Mucosa of descending colon (tissue), 3 donors: ENCODE measurements around the gene COPG2. TPM values are rescaled to one million over a fixed set of nuclear protein-coding genes. Genes with fewer than 3 reads are reported as not detected.

Experiments
- ATAC-seq: fragments of 200-7000 bp; cut with Tn5 transposase; one replicate; pipeline ENCODE4 v1.9.1; 2020; ENCODE audit warnings: mild to moderate bottlenecking, moderate library complexity
- DNase-seq, 3 donors: peaks; one replicate each; pipeline ENCODE4 v3.0.0-alpha.2; 2020
- H3K36me3 ChIP-seq: fragments of 200-600 bp; one replicate; pipeline ENCODE4 v1.8.0; 2021; ENCODE audit warnings: low read depth, mild to moderate bottlenecking
- H3K4me1 ChIP-seq: fragments of 200-600 bp; one replicate; pipeline ENCODE4 v1.8.0; 2021; ENCODE audit warnings: low read depth, mild to moderate bottlenecking
- H3K4me3 ChIP-seq: fragments of 200-600 bp; one replicate; pipeline ENCODE4 v1.8.0; 2021; ENCODE audit warnings: mild to moderate bottlenecking
- H3K9me3 ChIP-seq: fragments of 200-600 bp; one replicate; pipeline ENCODE4 v1.8.0; 2021; ENCODE audit warnings: mild to moderate bottlenecking
- CTCF ChIP-seq: fragments of 200-600 bp; IDR thresholded peaks from one replicate; pipeline ENCODE4 v1.8.0; 2022; ENCODE audit warnings: antibody characterized with exemption, mild to moderate bottlenecking
- intact Hi-C, 2 donors: fragments of 100-400 bp; cut with DNase I in 1 of 2; cut with micrococcal nuclease in 1 of 2; formaldehyde crosslinking; loops; one replicate each; pipeline versions ENCODE4 v1.11.0 to v1.11.1; 2022; cut with DNase I, micrococcal nuclease
- total RNA-seq, 3 donors: library from RNA; stranded (reverse); fragmentation: NEBNext Ultra II Directional in 2 of 3; extraction: Animal tissue kit (Norgen Biotek cat#: 25700) in 2 of 3; gene quantifications; one replicate each; pipeline versions ENCODE4 v1.2.1 to v1.2.4, GENCODE V29; 2021 to 2023
- donor health status: DM: no; HTN: no; CAD: no; lungs with moderate emphysema.
- donor health status: DM: no; HTN: no; CAD: no.
- donor health status: DM: no; HTN: yes; CAD: no.

COPG2 gene
- total RNA-seq, 3 donors from 2014 or later, result 13.8 to 20.2 (median 16.2) TPM

DNA sequence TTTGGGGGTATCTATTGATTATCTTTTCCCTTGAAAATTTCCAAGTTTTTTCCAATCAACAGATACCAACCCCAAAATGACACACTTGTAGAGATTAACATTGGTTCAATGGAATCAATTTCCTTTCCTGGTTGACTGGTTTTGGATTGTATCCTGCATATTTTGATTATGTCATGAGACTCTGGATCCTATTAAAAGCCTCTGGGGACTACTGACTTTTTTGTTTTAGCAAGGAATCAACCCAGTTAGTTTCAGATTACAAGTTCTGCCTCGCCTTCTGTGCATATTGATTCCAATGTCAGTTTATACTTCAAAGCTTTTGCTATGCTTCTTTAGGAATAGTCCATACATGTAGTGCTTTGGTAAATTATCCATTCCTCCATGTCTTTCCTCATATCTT is 29.2 kb downstream of the COPG2 start:
- TF ChIP-seq CTCF, result no peak
- intact Hi-C loops, result no loop called here
- DNase-seq (no peak), ATAC-seq (no peak)
- no peak overlapping the region for H3K4me3 ChIP-seq
- peaks cover 7% of the 10 kb centered on the region for H3K9me3 ChIP-seq
- H3K4me1 ChIP-seq, result no peaks in the 10 kb centered on the region
- H3K36me3 ChIP-seq, result no peaks in the 10 kb centered on the region

GRCh38 chr7:130632111-130632510 is 36.4 kb downstream of the COPG2 start:
- DNase-seq, result no peak

DNA sequence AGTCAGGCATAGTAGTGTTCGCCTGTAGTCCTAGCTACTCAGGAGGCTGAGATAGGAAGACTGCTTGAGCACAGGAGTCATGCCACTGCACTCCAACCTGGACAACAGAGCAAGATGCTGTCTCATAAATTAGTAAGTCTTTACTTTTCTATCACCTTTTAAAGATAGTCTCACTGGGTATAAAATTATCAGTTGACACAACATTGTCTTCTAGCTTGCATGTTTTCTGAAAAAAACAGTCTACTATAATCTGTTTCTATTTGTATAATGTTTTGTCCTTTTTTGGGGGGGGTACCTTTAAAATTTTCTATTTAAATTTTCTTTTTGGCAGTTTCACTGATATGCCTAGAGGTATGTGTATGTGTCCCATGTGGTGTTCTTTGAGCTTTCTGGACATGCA is 39.6 kb downstream of the COPG2 start:
- no peak for TF ChIP-seq CTCF
- H3K9me3 ChIP-seq, result peaks cover 16% of the 10 kb centered on the region
- intact Hi-C loops, result no loop called here
- ATAC-seq (no peak), DNase-seq (no peak)
- H3K4me3 ChIP-seq, result no peak overlapping the region
- no peaks in the 10 kb centered on the region for H3K36me3 ChIP-seq
- no peaks in the 10 kb centered on the region for H3K4me1 ChIP-seq

More at GRCh38 chr7:130632111-130632510, 36.4 kb downstream of the COPG2 start:
- H3K9me3 ChIP-seq, result peaks cover 25% of the 10 kb centered on the region
- H3K4me3 ChIP-seq, result no peak overlapping the region
- no peak for ATAC-seq
- intact Hi-C loops, result no loop called here
- no peak for TF ChIP-seq CTCF
- H3K36me3 ChIP-seq, result no peaks in the 10 kb centered on the region
- H3K4me1 ChIP-seq, result no peaks in the 10 kb centered on the region

- H3K36me3 ChIP-seq, result no peaks in the 10 kb centered on the region
- H3K4me1 ChIP-seq, result no peaks in the 10 kb centered on the region
- peaks cover 16% of the 10 kb centered on the region for H3K9me3 ChIP-seq
- intact Hi-C loops, result no loop called here
- ATAC-seq, result no peak
- H3K4me3 ChIP-seq, result no peak overlapping the region
- TF ChIP-seq CTCF, result no peak
- DNase-seq, result no peak
These were observed 40.8 kb downstream of the COPG2 start for GRCh38 chr7:130627775-130628174.

- Histone ChIP-seq H3K9me3 (no peaks in the 10 kb centered on the region), H3K36me3 (no peaks in the 10 kb centered on the region), H3K4me3 (no peak overlapping the region), H3K4me1 (no peaks in the 10 kb centered on the region)
- DNase-seq, result no peak
- no peak for TF ChIP-seq CTCF
- ATAC-seq, result no peak
- intact Hi-C loops, result no loop called here
These were observed 45.7 kb downstream of the COPG2 start for GRCh38 chr7:130622866-130623265.

GRCh38 chr7:130615583-130615982 is 53.0 kb downstream of the COPG2 start:
- Histone ChIP-seq H3K36me3 (no peaks in the 10 kb centered on the region), H3K4me1 (no peaks in the 10 kb centered on the region), H3K4me3 (no peak overlapping the region), H3K9me3 (no peaks in the 10 kb centered on the region)
- ATAC-seq, result no peak
- intact Hi-C loops, result no loop called here
- no peak for DNase-seq
- no peak for TF ChIP-seq CTCF
